SH-SY5Y (cell line): Measurements from ENCODE around the gene FZD7.

ENCODE experiments used
- GATA2 ChIP-seq: IDR thresholded peaks from 2 replicates; pipeline ENCODE4 v1.6.1; 2011; ENCODE audit warnings: mild to moderate bottlenecking, low read depth, low read length
- GATA3 ChIP-seq: IDR thresholded peaks from 2 replicates; pipeline ENCODE4 v1.6.1; 2011; ENCODE audit warnings: low read depth, mild to moderate bottlenecking, low read length, moderate library complexity

DNA sequence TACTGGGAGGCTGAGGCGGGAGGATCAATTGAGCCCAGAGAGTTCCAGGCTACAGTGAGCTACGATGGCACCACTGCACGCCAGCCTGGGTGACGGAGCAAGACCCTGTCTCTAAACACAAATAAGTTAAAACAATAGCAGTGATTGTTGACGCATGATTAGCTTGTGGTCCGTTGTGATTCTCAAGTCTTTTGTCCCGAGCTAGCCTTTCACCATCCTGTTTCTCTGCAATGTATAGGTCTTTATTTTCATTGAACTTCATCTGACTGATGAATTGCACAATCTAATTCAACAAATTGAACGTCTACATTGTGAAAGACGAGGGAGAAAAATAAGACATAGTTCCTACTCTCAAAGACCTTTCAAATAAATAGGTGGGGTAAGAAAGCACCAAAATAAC is 8.8 kb upstream of the FZD7 start:
- TF ChIP-seq GATA3: no peak
- no peak for TF ChIP-seq GATA2
